ENCODE measurements around the gene REV3L. TPM values are rescaled to one million over a fixed set of nuclear protein-coding genes. Genes with fewer than 3 reads are reported as not detected.

The REV3L gene
- total and polyA plus RNA-seq, 4 donors = 3.8 to 17.7 (median 11.2) TPM

- Histone ChIP-seq H3K9ac (ENCODE audit: low read depth in 1 of 2, low read length in 2 of 2) (no peak overlapping the region), H3K9me3 (ENCODE audit: control insufficient read depth in 4 of 4, low read length in 3 of 4) (no peaks in the 10 kb centered on the region), H3K27me3 (ENCODE audit: control insufficient read depth in 4 of 4, insufficient read depth in 4 of 4, low read length in 3 of 4) (no peaks in the 10 kb centered on the region), H3K4me1 (ENCODE audit: control insufficient read depth in 4 of 4, insufficient read depth in 4 of 4, low read length in 3 of 4) (no peaks in the 10 kb centered on the region), H3K4me3 (ENCODE audit: low read depth in 1 of 3, low read length in 3 of 3) (no peak overlapping the region), H3K27ac (ENCODE audit: low read depth in 1 of 2, low read length in 2 of 2) (no peak overlapping the region), H3K36me3 (ENCODE audit: control insufficient read depth in 4 of 4, insufficient read depth in 3 of 4, low read depth in 1 of 4, low read length in 3 of 4) (no peaks in the 10 kb centered on the region)
- no peak for TF ChIP-seq TAF1 (conservative IDR thresholded peaks at IDR 0.05)
- TF ChIP-seq SP1 (IDR thresholded peaks at IDR 0.05) = no peak
- TF ChIP-seq HNF4G (IDR thresholded peaks at IDR 0.05) = no peak
- TF ChIP-seq HNF4A (conservative IDR thresholded peaks at IDR 0.05) = no peak
- TF ChIP-seq GABPA (IDR thresholded peaks at IDR 0.05 in 1 of 2, conservative IDR thresholded peaks at IDR 0.05 in 1 of 2) = no peak
- TF ChIP-seq YY1 (IDR thresholded peaks at IDR 0.05) = no peak
- no peak for TF ChIP-seq ZBTB33 (IDR thresholded peaks at IDR 0.05)
- TF ChIP-seq, protein P1, sequence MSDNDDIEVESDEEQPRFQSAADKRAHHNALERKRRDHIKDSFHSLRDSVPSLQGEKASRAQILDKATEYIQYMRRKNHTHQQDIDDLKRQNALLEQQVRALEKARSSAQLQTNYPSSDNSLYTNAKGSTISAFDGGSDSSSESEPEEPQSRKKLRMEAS (IDR thresholded peaks at IDR 0.05) = no peak
- TF ChIP-seq, protein P2, sequence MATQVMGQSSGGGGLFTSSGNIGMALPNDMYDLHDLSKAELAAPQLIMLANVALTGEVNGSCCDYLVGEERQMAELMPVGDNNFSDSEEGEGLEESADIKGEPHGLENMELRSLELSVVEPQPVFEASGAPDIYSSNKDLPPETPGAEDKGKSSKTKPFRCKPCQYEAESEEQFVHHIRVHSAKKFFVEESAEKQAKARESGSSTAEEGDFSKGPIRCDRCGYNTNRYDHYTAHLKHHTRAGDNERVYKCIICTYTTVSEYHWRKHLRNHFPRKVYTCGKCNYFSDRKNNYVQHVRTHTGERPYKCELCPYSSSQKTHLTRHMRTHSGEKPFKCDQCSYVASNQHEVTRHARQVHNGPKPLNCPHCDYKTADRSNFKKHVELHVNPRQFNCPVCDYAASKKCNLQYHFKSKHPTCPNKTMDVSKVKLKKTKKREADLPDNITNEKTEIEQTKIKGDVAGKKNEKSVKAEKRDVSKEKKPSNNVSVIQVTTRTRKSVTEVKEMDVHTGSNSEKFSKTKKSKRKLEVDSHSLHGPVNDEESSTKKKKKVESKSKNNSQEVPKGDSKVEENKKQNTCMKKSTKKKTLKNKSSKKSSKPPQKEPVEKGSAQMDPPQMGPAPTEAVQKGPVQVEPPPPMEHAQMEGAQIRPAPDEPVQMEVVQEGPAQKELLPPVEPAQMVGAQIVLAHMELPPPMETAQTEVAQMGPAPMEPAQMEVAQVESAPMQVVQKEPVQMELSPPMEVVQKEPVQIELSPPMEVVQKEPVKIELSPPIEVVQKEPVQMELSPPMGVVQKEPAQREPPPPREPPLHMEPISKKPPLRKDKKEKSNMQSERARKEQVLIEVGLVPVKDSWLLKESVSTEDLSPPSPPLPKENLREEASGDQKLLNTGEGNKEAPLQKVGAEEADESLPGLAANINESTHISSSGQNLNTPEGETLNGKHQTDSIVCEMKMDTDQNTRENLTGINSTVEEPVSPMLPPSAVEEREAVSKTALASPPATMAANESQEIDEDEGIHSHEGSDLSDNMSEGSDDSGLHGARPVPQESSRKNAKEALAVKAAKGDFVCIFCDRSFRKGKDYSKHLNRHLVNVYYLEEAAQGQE (IDR thresholded peaks at IDR 0.05) = no peak
- TF ChIP-seq RAD21 (IDR thresholded peaks at IDR 0.05) = no peak
- TF ChIP-seq ATF3 (IDR thresholded peaks at IDR 0.05) = no peak
- TF ChIP-seq, protein P3, sequence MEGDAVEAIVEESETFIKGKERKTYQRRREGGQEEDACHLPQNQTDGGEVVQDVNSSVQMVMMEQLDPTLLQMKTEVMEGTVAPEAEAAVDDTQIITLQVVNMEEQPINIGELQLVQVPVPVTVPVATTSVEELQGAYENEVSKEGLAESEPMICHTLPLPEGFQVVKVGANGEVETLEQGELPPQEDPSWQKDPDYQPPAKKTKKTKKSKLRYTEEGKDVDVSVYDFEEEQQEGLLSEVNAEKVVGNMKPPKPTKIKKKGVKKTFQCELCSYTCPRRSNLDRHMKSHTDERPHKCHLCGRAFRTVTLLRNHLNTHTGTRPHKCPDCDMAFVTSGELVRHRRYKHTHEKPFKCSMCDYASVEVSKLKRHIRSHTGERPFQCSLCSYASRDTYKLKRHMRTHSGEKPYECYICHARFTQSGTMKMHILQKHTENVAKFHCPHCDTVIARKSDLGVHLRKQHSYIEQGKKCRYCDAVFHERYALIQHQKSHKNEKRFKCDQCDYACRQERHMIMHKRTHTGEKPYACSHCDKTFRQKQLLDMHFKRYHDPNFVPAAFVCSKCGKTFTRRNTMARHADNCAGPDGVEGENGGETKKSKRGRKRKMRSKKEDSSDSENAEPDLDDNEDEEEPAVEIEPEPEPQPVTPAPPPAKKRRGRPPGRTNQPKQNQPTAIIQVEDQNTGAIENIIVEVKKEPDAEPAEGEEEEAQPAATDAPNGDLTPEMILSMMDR (IDR thresholded peaks at IDR 0.05; ENCODE audit: low read depth, low read length, missing input control) = no peak
- no peak for TF ChIP-seq EGR1 (IDR thresholded peaks at IDR 0.05; ENCODE audit: low read depth in 2 of 2)
- no peak for TF ChIP-seq JUND (IDR thresholded peaks at IDR 0.05)
- no peak for TF ChIP-seq FOXA2 (IDR thresholded peaks at IDR 0.05)
- TF ChIP-seq RXRA (IDR thresholded peaks at IDR 0.05) = no peak
- TF ChIP-seq FOXA1 (IDR thresholded peaks at IDR 0.05) = no peak
- TF ChIP-seq NR2F2 (IDR thresholded peaks at IDR 0.05) = no peak
- WGBS = 92% methylated on average over 5 of the region's 5 CpGs
- DNase-seq (ENCODE audit: low spot score) = no peak
Observed at GRCh38 chr6:111444794-111445193, 38.2 kb downstream of the REV3L start.
